Activated naive CD4-positive, alpha-beta T cell treated with anti-CD3 and anti-CD28 coated beads, Interleukin-2, amount 50 U/mL, for 16 hours (primary cell): Measurements from ENCODE around the gene CSF1.
"Not testable (repeated sequence)": the region's sequence is repeated elsewhere in the genome, so short reads cannot be mapped to it uniquely, and the experiment has no call there.

Experiments used
- DNase-seq: peaks from one replicate; pipeline ENCODE4 v3.0.0-alpha.2; 2020

CSF1 gene

GRCh38 chr1:109942434-109942833, 31.8 kb downstream of the CSF1 start:
- DNase-seq: no peak

DNA sequence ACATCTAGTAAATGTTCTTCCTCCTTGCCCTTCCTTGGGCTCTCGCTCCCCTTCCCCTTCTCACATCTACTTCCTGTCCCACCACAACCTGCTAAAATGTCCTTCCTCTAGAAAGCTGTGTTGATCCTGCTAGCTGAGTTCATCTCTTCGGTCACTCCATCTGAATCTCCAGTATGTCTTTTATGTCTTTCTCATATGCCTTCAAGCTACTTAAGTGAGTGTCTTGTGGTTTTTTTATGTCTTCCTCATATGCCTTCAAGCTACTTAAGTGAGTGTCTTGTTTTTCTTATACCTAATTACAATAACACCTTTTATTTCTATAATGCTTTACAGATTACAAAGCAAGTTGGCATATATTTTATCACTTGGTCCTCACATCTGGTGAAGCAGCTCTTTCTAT, 33.9 kb downstream of the CSF1 start:
- DNase-seq: no peak

GRCh38 chr1:109946511-109946910, 35.9 kb downstream of the CSF1 start:
- DNase-seq: no peak

DNA sequence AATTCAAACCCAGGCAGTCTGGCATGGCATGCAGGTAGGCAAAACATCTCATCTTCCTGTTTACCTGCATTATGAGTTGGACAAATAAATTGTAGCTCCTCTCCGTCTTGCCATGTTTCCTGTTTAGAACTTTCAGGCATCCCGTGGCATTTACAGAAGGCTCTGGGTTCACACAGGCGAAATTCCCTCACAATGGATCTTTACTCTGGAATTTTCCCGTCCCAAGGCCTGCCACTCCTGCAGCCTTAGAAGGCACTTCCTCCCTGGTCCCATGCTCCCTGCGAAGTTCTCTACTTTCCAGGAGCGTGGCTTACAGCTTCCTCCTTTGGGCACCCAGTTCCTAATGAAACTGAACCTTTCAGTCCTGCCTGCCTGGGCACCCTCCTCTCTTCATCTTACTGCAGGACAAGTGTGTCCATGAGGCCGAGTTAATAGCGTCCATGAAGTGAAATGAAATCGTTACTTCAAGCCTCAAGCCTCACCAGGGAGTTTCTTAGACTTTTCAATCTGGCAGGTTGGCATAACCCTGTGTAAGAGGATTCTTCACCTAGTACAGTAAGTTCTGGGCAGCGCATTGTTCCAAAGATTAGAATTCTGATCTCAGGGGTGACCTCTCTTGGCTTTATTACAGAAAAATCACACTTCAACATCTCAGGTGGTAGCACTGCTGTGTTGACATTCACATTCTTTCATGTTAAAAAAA, 37.1 kb downstream of the CSF1 start:
- no peak for DNase-seq

DNA sequence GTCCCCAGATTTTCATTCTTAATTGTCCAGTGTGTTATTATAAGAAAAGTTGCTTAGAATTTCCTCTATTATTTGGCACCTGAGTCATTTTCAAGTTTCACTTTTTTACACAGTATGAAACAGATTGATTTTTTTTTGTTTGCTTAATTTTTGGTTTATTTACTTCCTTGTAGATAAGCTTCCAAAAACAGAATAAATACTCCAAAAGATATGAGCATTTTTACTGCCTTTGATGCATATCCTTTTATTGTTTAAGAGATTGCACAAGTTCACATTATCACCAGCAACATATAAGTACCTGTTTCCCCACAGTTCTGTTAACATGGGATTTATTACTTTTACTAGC, 37.6 kb downstream of the CSF1 start:
- DNase-seq: no peak

- no peak for DNase-seq
These were observed 39.4 kb downstream of the CSF1 start for GRCh38 chr1:109950038-109950437.

- DNase-seq: no peak
These were observed 39.9 kb downstream of the CSF1 start for GRCh38 chr1:109950509-109950908.

GRCh38 chr1:109951501-109951900, 40.9 kb downstream of the CSF1 start:
- DNase-seq: not testable (repeated sequence)

GRCh38 chr1:109954041-109954512, 43.4 kb downstream of the CSF1 start:
- no peak for DNase-seq

GRCh38 chr1:109959632-109959973, 49.0 kb downstream of the CSF1 start:
- no peak for DNase-seq

DNA sequence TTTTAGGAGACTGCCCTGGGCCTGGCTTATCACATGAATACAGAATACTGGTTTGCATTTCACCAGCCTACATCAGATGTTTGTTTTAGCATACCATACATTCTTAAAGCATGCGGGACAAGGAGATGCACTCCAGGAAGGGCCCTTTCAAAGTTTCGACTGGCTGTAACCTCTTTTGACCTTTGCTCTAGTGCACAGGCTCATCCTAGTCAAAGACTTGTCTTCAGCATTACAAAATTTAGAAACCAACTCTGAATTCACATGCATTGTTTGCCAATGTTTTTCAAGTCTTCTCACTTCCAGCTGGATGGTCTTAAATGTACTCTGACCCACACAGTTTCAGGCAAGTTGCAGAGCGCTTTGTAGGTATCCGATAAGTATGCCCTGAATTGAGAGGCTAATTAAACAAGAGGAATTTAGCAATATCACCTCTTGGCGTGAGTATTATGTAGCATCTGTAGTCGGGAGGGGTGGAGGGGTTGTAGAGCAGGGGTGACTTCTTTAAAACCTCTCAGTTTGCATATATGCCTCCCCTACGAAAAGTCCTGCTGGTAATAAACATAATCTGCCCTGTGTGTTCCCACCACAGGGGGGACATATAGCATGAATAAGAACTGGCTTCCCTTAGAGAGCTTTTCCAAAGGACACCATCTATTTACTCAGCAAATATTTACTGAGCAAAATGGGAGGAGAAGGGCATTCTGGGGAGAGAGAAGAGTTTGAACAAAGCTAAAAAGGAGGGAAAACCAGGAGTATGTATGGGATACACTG, 49.5 kb downstream of the CSF1 start:
- no peak for DNase-seq

DNA sequence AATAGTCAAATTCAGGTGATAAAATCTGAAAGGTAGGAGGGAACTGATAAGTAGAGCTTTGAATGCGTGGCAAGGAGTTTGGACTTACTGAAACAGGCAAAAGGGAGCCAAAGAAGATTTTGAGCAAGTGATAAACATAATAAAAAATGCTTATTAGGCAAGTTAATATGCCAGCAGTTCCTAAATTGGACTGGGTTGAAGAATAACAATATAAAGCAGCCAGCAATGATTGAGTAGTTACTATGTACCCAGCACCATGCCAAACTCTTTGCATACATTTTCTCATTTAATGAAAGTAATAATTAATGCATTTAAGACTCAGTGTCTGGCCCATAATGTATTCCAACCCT, 50.1 kb downstream of the CSF1 start:
- DNase-seq: no peak

DNA sequence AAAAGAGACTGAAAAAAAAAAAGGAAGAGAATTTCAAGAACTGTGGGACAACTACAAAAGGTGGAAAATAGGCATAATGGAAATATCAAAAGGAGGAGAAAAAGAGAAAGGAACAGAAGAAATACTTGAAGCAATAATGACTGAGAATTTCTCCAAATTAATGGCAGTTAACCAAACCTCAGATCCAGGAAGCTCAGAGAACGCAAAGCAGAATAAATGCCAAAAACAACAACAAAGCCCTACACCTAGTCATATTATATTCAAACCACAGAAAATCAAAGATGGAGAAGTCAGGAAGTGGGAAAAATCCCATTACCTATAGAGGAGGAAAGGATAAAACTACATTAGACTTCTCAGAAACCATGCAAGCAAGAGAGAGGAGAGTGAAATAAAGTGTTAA, 53.2 kb downstream of the CSF1 start:
- no peak for DNase-seq

DNA sequence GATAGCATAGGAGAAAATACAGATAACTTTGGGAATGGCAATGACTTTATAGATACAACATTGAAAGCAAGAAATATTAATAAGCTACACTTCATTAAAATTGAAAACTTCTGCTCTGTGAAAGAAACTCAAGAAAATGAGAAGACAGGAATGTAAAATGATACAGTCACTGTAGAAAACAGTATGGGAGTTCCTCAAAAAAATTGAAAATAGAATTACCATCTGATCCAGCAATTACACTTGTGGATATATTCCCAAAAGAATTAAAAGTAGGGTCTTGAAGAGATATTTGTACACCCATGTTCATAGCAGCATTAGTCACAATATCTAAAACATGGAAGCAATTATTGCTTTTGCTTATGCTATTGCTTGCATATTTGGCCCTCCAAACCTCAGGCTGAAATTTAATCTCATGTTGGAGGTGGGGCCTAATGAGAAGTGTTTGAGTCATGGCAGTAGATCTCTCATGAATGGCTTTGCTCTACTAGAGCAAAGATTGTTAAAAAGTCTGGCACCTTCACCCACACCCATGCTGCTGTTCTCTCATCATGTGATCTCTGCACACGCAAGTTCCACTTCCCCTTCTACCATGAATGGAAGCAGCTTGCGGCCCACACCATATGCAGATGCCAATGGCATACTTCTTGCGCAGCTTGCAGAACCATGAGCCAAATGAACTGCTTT, 58.6 kb downstream of the CSF1 start:
- no peak for DNase-seq

- DNase-seq: no peak
These were observed 59.3 kb downstream of the CSF1 start for GRCh38 chr1:109969907-109970306.

- no peak for DNase-seq
These were observed 60.9 kb downstream of the CSF1 start for GRCh38 chr1:109971559-109971958.

- DNase-seq: no peak
These were observed 63.5 kb downstream of the CSF1 start for GRCh38 chr1:109974191-109974590.

- no peak for DNase-seq
These were observed 65.1 kb downstream of the CSF1 start for GRCh38 chr1:109975718-109976117.

DNA sequence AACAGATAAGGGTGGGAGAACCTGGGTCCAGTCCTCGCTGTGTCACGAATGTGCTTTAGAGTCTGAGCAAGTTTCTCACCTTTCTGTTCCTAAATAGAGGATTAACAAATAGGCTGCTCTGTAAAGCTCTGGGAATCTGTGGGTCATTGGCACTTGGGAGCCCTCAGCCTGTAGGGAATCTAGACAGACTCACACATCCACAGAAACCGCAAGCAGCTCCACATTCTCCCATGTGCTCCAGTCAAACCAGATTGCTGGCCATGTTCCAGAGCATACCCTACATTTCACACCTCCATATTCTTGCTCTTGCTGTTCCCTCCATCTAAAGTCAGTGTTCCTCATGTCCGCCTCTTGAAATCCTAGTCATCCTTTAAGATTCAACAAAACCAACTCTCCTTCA, 66.1 kb downstream of the CSF1 start:
- DNase-seq: no peak

DNA sequence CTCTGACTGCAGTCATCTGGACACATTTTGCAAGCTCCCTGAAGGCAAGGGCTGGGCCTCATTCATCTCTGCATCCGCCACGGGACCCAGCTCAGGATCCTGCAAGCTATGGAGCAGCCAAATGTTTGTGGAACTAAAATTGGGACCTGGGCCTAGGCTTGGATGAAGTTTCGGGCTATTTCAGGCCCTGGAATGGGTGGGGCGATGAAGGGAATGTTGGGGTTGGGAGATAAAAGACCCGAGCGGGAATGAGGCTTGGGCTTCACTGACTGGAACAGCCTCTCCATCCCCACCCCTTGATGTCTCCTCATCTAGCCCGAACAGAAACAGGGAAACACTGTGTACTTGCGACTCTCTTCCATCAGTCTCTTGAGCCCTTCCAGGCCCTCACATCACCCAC, 66.6 kb downstream of the CSF1 start:
- no peak for DNase-seq

DNA sequence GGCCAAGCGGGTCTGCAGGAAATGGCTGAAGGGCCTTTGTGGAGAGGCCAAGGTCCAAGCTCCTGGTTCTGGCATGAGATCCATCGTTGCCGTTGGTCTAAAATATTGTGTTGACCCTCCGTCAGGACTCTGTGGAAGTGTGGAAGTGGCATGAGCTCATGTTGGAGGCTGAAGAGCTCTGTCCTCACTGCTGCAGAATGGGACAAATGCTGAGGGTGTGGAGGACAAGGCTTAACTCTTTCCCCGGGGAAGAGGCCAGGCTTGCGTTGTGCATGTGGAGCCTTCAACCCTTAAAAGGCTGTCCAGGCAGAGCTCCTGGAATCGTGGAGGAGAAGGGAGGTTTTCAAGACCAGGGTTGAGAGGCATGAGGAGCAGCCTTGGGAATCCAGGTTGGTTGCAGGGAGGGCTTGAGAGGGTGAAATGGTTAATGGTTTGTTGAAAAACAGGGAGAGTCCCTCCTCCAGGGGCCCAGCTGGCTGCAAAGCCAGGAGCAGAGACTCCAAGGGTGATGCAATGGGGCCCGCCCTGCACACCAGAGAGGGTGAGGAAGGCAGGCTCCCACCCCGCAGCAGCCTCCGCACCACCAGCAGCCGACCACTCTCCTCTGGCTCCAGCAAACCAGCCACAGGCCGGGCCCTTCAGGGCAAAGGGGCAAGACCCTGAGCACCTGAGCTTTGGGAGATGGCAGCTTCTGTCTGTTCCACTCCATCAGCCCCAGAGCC, 67.2 kb downstream of the CSF1 start:
- no peak for DNase-seq

- no peak for DNase-seq
These were observed 68.3 kb downstream of the CSF1 start for GRCh38 chr1:109978761-109979488.
